ENCODE results near the gene PTPN14.
A peak's percentile ranks its signal among the peaks of the same experiment; 100 is the strongest.

PTPN14 gene

GRCh38 chr1:214344897-214345296, 206.5 kb downstream of the PTPN14 start:
- no peak for DNase-seq (ENCODE audit: extremely low read depth in 1 of 2, low read depth in 1 of 2)

- DNase-seq (ENCODE audit: extremely low read depth in 1 of 2, low read depth in 1 of 2), result no peak
These were observed 208.9 kb downstream of the PTPN14 start for GRCh38 chr1:214342525-214342924.

GRCh38 chr1:214341932-214342331, 209.5 kb downstream of the PTPN14 start:
- DNase-seq (ENCODE audit: extremely low read depth in 1 of 2, low read depth in 1 of 2), result no peak

GRCh38 chr1:214341459-214341858, 209.9 kb downstream of the PTPN14 start:
- no peak for DNase-seq (ENCODE audit: extremely low read depth in 1 of 2, low read depth in 1 of 2)

GRCh38 chr1:214338212-214338611, 213.2 kb downstream of the PTPN14 start:
- DNase-seq (ENCODE audit: extremely low read depth in 1 of 2, low read depth in 1 of 2), result no peak

- DNase-seq (ENCODE audit: extremely low read depth in 1 of 2, low read depth in 1 of 2), result no peak
These were observed 213.9 kb downstream of the PTPN14 start for GRCh38 chr1:214337511-214337910.

- DNase-seq (ENCODE audit: extremely low read depth in 1 of 2, low read depth in 1 of 2), result no peak
These were observed 214.4 kb downstream of the PTPN14 start for GRCh38 chr1:214337015-214337414.

- no peak for DNase-seq (ENCODE audit: extremely low read depth in 1 of 2, low read depth in 1 of 2)
These were observed 215.8 kb downstream of the PTPN14 start for GRCh38 chr1:214335567-214335966.

GRCh38 chr1:214332946-214333798, 218.2 kb downstream of the PTPN14 start:
- DNase-seq (ENCODE audit: extremely low read depth in 1 of 2, low read depth in 1 of 2), result peak in 1 of 2 donors; percentile 20

GRCh38 chr1:214331827-214332423, 219.5 kb downstream of the PTPN14 start:
- peak in 1 of 2 donors; percentile 34 for DNase-seq (ENCODE audit: extremely low read depth in 1 of 2, low read depth in 1 of 2)

GRCh38 chr1:214331180-214331579, 220.2 kb downstream of the PTPN14 start:
- no peak for DNase-seq (ENCODE audit: extremely low read depth in 1 of 2, low read depth in 1 of 2)

GRCh38 chr1:214330715-214331114, 220.7 kb downstream of the PTPN14 start:
- no peak for DNase-seq (ENCODE audit: extremely low read depth in 1 of 2, low read depth in 1 of 2)

- DNase-seq (ENCODE audit: extremely low read depth in 1 of 2, low read depth in 1 of 2), result no peak
These were observed 221.2 kb downstream of the PTPN14 start for GRCh38 chr1:214330222-214330621.

GRCh38 chr1:214329470-214330220, 221.8 kb downstream of the PTPN14 start:
- DNase-seq (ENCODE audit: extremely low read depth in 1 of 2, low read depth in 1 of 2), result no peak

GRCh38 chr1:214328770-214329469, 222.5 kb downstream of the PTPN14 start:
- DNase-seq (ENCODE audit: extremely low read depth in 1 of 2, low read depth in 1 of 2), result peak; percentile 40 to 60

GRCh38 chr1:214327514-214327913, 223.9 kb downstream of the PTPN14 start:
- no peak for DNase-seq (ENCODE audit: extremely low read depth in 1 of 2, low read depth in 1 of 2)

- no peak for DNase-seq (ENCODE audit: extremely low read depth in 1 of 2, low read depth in 1 of 2)
These were observed 225.0 kb downstream of the PTPN14 start for GRCh38 chr1:214326406-214326805.

- no peak for DNase-seq (ENCODE audit: extremely low read depth in 1 of 2, low read depth in 1 of 2)
These were observed 226.3 kb downstream of the PTPN14 start for GRCh38 chr1:214324896-214325800.

GRCh38 chr1:214321705-214322453, 229.5 kb downstream of the PTPN14 start:
- no peak for DNase-seq (ENCODE audit: extremely low read depth in 1 of 2, low read depth in 1 of 2)
